Sigmoid colon (tissue), 7 donors: ENCODE data around the gene CYP46A1. TPM values are rescaled to one million over a fixed set of nuclear protein-coding genes. Genes with fewer than 3 reads are reported as not detected.

Experiments
- DNase-seq: peaks from one replicate; pipeline ENCODE4 v3.0.0-alpha.2; 2019
- H3K27ac ChIP-seq, 4 donors: fragments of 200-600 bp; sonication (generic); one replicate each; pipeline ENCODE4 v1.5.1; 2016 to 2019; ENCODE audit warnings: mild to moderate bottlenecking in 1 of 4
- H3K27me3 ChIP-seq, 3 donors: fragments of 200-600 bp; sonication (generic); one replicate each; pipeline ENCODE4 v1.5.1; 2019; ENCODE audit warnings: mild to moderate bottlenecking in 1 of 3
- H3K36me3 ChIP-seq, 4 donors: fragments of 200-600 bp; sonication (generic); one replicate each; pipeline ENCODE4 v1.5.1; 2016 to 2019
- H3K4me1 ChIP-seq, 4 donors: fragments of 200-600 bp; sonication (generic); one replicate each; pipeline ENCODE4 v1.5.1; 2017 to 2019
- H3K4me3 ChIP-seq, 4 donors: fragments of 200-600 bp; sonication (generic); one replicate each; pipeline ENCODE4 v1.5.1; 2017 to 2019; ENCODE audit warnings: mild to moderate bottlenecking in 2 of 4, moderate library complexity in 1 of 4
- H3K9me3 ChIP-seq, 4 donors: fragments of 200-600 bp in 3 of 4; sonication (generic) in 3 of 4; one replicate each; pipeline versions ENCODE4 v1.5.1 to v1.6.1; 2013 to 2019
- CTCF ChIP-seq, 4 experiments: fragments of 450-650 bp in 3 of 4; fragments of 200-600 bp in 1 of 4; IDR thresholded peaks; one replicate each; pipeline ENCODE4 v1.5.1; 2016 to 2019; ENCODE audit warnings: antibody characterized with exemption in 4 of 4, mild to moderate bottlenecking in 3 of 4, moderate library complexity in 2 of 4
- EP300 ChIP-seq, 4 donors: sonication (generic); formaldehyde crosslinking; IDR thresholded peaks; one replicate each; pipeline ENCODE4 v1.6.1; 2017; ENCODE audit warnings: antibody characterized with exemption in 4 of 4
- POLR2A ChIP-seq, 2 donors: fragments of 450-650 bp; IDR thresholded peaks; one replicate each; pipeline ENCODE4 v1.6.1; 2016; ENCODE audit warnings: antibody characterized with exemption in 2 of 2, mild to moderate bottlenecking in 2 of 2, moderate library complexity in 2 of 2
- POLR2AphosphoS5 ChIP-seq, 4 donors: sonication (generic); formaldehyde crosslinking; IDR thresholded peaks; one replicate each; pipeline ENCODE4 v1.6.1; 2017; ENCODE audit warnings: antibody characterized with exemption in 4 of 4
- WGBS, 2 donors: extraction: QIAGEN DNeasy Blood & Tissue Kit; methylation state at CpG; one replicate each; pipeline ENCODE4 v1.1.7; 2013; 5-methylcytosine and 5-hydroxymethylcytosine counted together
- intact Hi-C: fragments of 100-400 bp; cut with DNase I; formaldehyde crosslinking; loops from one replicate; pipeline ENCODE4 v1.15.1; 2023
- polyA plus RNA-seq, 3 donors: library from polyadenylated mRNA; stranded (reverse); fragments of 200-250 nt; gene quantifications; one replicate each; pipeline ENCODE4 v1.2.3, GENCODE V29; 2013
- total RNA-seq, 4 donors: library from RNA; depleted of rRNA; stranded (reverse); fragments of >200 nt; gene quantifications; one replicate each; pipeline ENCODE4 v1.1.0, GENCODE V29; 2016
- donor health status: healthy with polysubstance abuse.
- donor health status: Bipolar disorder and iron deficiency.
- donor health status: healthy.

The CYP46A1 gene
- total and polyA plus RNA-seq, 7 donors = under 0.01 to 2.0 (median 0.84) TPM; not detected in 1

- peaks cover 0 to 8% (median 3%) of the 10 kb centered on the region in 4 donors for H3K9me3 ChIP-seq
- H3K27me3 ChIP-seq = no peaks in the 10 kb centered on the region
- DNase-seq = peak; percentile 46
- 78 to 92% methylated on average over 8 of the region's 8 CpGs for WGBS, 2 donors
- H3K36me3 ChIP-seq = peaks cover 0 to 10% (median 0%) of the 10 kb centered on the region in 4 donors
- no peak overlapping the region for H3K27ac ChIP-seq
- TF ChIP-seq CTCF (IDR thresholded peaks at IDR 0.05) (no peak), POLR2A (IDR thresholded peaks at IDR 0.05) (no peak), EP300 (IDR thresholded peaks at IDR 0.05) (no peak), POLR2AphosphoS5 (IDR thresholded peaks at IDR 0.05) (no peak)
- peaks cover 0 to 4% (median 0%) of the 10 kb centered on the region in 4 donors for H3K4me1 ChIP-seq
- intact Hi-C loops = no loop called here
- no peak overlapping the region for H3K4me3 ChIP-seq
Observed at GRCh38 chr14:99673305-99674063, 10.6 kb upstream of the CYP46A1 start.

DNA sequence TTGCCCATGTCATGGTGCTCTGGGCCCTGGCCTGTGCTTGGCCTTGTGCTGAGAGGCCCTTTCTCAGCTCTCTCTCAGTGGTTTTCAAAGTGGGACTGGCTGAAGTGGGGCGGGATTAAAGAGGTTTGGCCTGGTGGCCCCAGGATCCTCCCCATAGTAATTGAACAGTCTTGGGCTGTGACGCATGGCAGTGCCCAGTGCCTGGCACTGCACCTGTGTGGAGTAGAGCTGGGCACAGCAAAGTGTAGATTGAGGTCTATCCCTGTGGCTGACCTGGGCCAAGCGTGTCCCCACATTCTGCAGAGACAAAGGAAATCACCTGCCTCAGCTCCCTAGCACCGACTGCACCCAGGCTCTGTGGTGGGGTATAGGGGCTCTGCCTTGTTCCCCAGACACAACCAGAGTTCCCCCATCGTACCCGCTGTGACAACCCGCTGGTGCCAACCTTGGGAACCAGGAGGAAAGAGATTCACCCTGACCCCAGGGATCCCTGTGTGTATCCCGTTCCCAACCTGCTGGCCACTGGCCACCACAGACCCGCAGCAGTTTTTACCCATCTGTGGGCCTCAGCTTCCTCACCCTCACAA lies 9.9 kb upstream of the CYP46A1 start:
- peaks cover 0 to 8% (median 3%) of the 10 kb centered on the region in 4 donors for H3K9me3 ChIP-seq
- intact Hi-C loops = no loop called here
- 95 to 96% methylated on average over 9 of the region's 9 CpGs for WGBS, 2 donors
- DNase-seq = peak; percentile 40
- no peak overlapping the region for H3K27ac ChIP-seq
- H3K27me3 ChIP-seq = no peaks in the 10 kb centered on the region
- peaks cover 0 to 4% (median 0%) of the 10 kb centered on the region in 4 donors for H3K4me1 ChIP-seq
- TF ChIP-seq POLR2A (IDR thresholded peaks at IDR 0.05) = no peak
- TF ChIP-seq POLR2AphosphoS5 (IDR thresholded peaks at IDR 0.05) = no peak
- TF ChIP-seq EP300 (IDR thresholded peaks at IDR 0.05) = no peak
- no peak for TF ChIP-seq CTCF (IDR thresholded peaks at IDR 0.05)
- H3K4me3 ChIP-seq = no peak overlapping the region
- peaks cover 0 to 4% (median 0%) of the 10 kb centered on the region in 4 donors for H3K36me3 ChIP-seq

DNA sequence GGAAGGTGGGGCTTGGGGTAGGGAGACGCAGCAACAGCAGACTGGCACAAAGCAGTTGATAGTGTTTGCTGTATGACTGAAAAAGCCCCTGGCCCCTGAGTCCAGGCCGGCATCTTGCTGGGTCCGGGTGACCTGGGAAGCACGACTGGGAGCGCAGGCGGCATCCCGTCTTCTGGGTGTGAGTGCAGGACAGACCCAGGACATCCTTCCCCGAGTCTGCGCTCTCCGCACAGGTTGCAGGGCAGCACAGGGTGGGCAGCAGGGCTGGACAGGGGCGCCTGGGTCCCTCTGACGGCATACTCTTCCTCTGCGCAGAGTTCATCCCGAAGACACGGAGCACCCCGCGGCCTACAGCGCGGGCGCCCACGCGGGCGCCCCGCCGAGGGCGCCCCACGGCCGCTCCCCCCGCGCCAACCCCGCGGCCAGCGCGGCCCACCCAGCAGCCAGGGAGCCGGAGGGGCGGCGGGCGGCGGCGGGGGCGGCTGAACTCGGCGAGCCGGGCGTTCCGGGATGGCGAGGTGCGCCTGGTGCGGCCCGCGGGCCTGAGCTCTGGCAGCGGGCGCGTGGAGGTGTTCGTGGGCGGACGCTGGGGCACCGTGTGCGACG lies 9.2 kb upstream of the CYP46A1 start:
- WGBS, 2 donors = 58 to 67% methylated on average over 60 of the region's 60 CpGs
- no peak for DNase-seq
- TF ChIP-seq CTCF (IDR thresholded peaks at IDR 0.05) = no peak
- no peak for TF ChIP-seq POLR2AphosphoS5 (IDR thresholded peaks at IDR 0.05)
- TF ChIP-seq POLR2A (IDR thresholded peaks at IDR 0.05) = no peak
- TF ChIP-seq EP300 (IDR thresholded peaks at IDR 0.05) = no peak
- Histone ChIP-seq H3K9me3 (peaks cover 0 to 8% (median 3%) of the 10 kb centered on the region in 4 donors), H3K27me3 (no peaks in the 10 kb centered on the region), H3K27ac (no peak overlapping the region), H3K36me3 (no peaks in the 10 kb centered on the region), H3K4me3 (no peak overlapping the region), H3K4me1 (peaks cover 0 to 4% (median 0%) of the 10 kb centered on the region in 4 donors)
- intact Hi-C loops = no loop called here

DNA sequence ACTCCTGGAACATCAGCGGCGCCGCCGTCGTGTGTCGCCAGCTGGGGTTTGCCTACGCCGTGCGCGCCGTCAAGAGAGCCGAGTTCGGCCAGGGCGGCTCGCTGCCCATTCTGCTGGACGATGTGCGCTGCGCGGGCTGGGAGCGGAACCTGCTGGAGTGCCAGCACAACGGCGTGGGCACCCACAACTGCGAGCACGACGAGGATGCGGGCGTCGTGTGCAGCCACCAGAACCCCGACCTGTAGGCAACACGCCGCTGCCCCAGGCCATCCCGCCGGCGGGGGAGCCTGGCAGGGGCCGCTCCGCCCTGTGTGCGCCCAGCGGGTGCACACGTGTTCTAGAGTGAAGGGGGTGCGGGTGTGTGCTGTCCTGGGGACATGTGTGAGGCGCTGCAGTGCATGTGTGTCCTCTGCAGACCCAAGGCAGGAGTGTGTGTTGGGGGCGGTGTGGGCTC lies 8.7 kb upstream of the CYP46A1 start:
- H3K27ac ChIP-seq = no peak overlapping the region
- DNase-seq = peak; percentile 43
- TF ChIP-seq CTCF (IDR thresholded peaks at IDR 0.05) = no peak
- TF ChIP-seq POLR2AphosphoS5 (IDR thresholded peaks at IDR 0.05) = no peak
- no peak for TF ChIP-seq EP300 (IDR thresholded peaks at IDR 0.05)
- TF ChIP-seq POLR2A (IDR thresholded peaks at IDR 0.05) = no peak
- peaks cover 0 to 4% (median 0%) of the 10 kb centered on the region in 4 donors for H3K4me1 ChIP-seq
- H3K27me3 ChIP-seq = no peaks in the 10 kb centered on the region
- 54 to 57% methylated on average over 42 of the region's 42 CpGs for WGBS, 2 donors
- intact Hi-C loops = no loop called here
- H3K36me3 ChIP-seq = no peaks in the 10 kb centered on the region
- H3K9me3 ChIP-seq = peaks cover 0 to 8% (median 3%) of the 10 kb centered on the region in 4 donors
- H3K4me3 ChIP-seq = no peak overlapping the region
